HEK293 (cell line): ENCODE measurements around the gene LYPD5.

ENCODE experiments used
- KLF10 ChIP-seq: fragments of 450-650 bp; IDR thresholded peaks from 2 replicates; pipeline ENCODE4 v1.5.1; 2018; ENCODE audit warnings: missing biosample characterization, mild to moderate bottlenecking, missing genetic modification characterization
- MZF1 ChIP-seq: fragments of 450-650 bp; formaldehyde crosslinking; IDR thresholded peaks from 2 replicates; pipeline ENCODE4 v1.5.1; 2017; ENCODE audit warnings: missing biosample characterization, missing genetic modification characterization, borderline replicate concordance
- OSR2 ChIP-seq: fragments of 450-650 bp; formaldehyde crosslinking; IDR thresholded peaks from 2 replicates; pipeline ENCODE4 v1.5.1; 2016; ENCODE audit warnings: missing biosample characterization, missing genetic modification characterization
- SETDB1 ChIP-seq: IDR thresholded peaks from one replicate; pipeline ENCODE4 v1.6.1; 2017; ENCODE audit warnings: mild to moderate bottlenecking, low read length, moderate library complexity, mixed read lengths; ENCODE audit not compliant: insufficient read length
- ZBTB20 ChIP-seq: fragments of 450-650 bp; formaldehyde crosslinking; IDR thresholded peaks from 2 replicates; pipeline ENCODE4 v1.5.1; 2016; ENCODE audit warnings: missing biosample characterization, missing genetic modification characterization
- ZBTB8A ChIP-seq: fragments of 450-650 bp; formaldehyde crosslinking; IDR thresholded peaks from 2 replicates; pipeline ENCODE4 v1.5.1; 2016; ENCODE audit warnings: missing biosample characterization, missing genetic modification characterization
- ZFP69B ChIP-seq: fragments of 450-650 bp; formaldehyde crosslinking; IDR thresholded peaks from 2 replicates; pipeline ENCODE4 v1.5.1; 2016; ENCODE audit warnings: missing biosample characterization, missing genetic modification characterization
- ZNF121 ChIP-seq: fragments of 450-650 bp; formaldehyde crosslinking; IDR thresholded peaks from 2 replicates; pipeline ENCODE4 v1.5.1; 2016; ENCODE audit warnings: missing biosample characterization, missing genetic modification characterization
- ZNF132 ChIP-seq: fragments of 450-650 bp; formaldehyde crosslinking; IDR thresholded peaks from 2 replicates; pipeline ENCODE4 v1.5.1; 2017; ENCODE audit warnings: missing biosample characterization, missing genetic modification characterization, borderline replicate concordance
- ZNF138 ChIP-seq: fragments of 450-650 bp; formaldehyde crosslinking; IDR thresholded peaks from 2 replicates; pipeline ENCODE4 v1.5.1; 2016; ENCODE audit warnings: missing biosample characterization, missing genetic modification characterization, borderline replicate concordance
- ZNF16 ChIP-seq: fragments of 450-650 bp; formaldehyde crosslinking; IDR thresholded peaks from 2 replicates; pipeline ENCODE4 v1.5.1; 2016; ENCODE audit warnings: low read depth, missing biosample characterization, missing genetic modification characterization
- ZNF23 ChIP-seq: fragments of 450-650 bp; formaldehyde crosslinking; IDR thresholded peaks from 2 replicates; pipeline ENCODE4 v1.5.1; 2016; ENCODE audit warnings: missing biosample characterization, missing genetic modification characterization, borderline replicate concordance
- ZNF274 ChIP-seq, 2 experiments: fragments of 200-500 bp in 1 of 2; fragments of 450-650 bp in 1 of 2; sonication (Bioruptor generic) in 1 of 2; formaldehyde crosslinking in 1 of 2; IDR thresholded peaks; 2 replicates each; pipeline versions ENCODE4 v1.5.1 to v1.6.1; 2014 to 2016; ENCODE audit warnings: borderline replicate concordance in 1 of 2, inconsistent platforms in 1 of 2, low read length in 1 of 2, missing biosample characterization in 1 of 2, missing genetic modification characterization in 1 of 2
- ZNF48 ChIP-seq: fragments of 450-650 bp; formaldehyde crosslinking; IDR thresholded peaks from 2 replicates; pipeline ENCODE4 v1.5.1; 2016; ENCODE audit warnings: missing biosample characterization, missing genetic modification characterization
- ZNF501 ChIP-seq: fragments of 450-650 bp; formaldehyde crosslinking; IDR thresholded peaks from 2 replicates; pipeline ENCODE4 v1.5.1; 2016; ENCODE audit warnings: missing biosample characterization, missing genetic modification characterization
- ZNF548 ChIP-seq: fragments of 450-650 bp; formaldehyde crosslinking; IDR thresholded peaks from 2 replicates; pipeline ENCODE4 v1.5.1; 2016; ENCODE audit warnings: missing biosample characterization, missing genetic modification characterization
- ZNF561 ChIP-seq: fragments of 450-650 bp; IDR thresholded peaks from 2 replicates; pipeline ENCODE4 v1.5.1; 2018; ENCODE audit warnings: missing biosample characterization, missing genetic modification characterization, borderline replicate concordance
- ZNF626 ChIP-seq: fragments of 450-650 bp; sonication (Bioruptor Pico); formaldehyde crosslinking; IDR thresholded peaks from 2 replicates; pipeline ENCODE4 v1.5.1; 2018; ENCODE audit warnings: missing biosample characterization, missing genetic modification characterization, inconsistent platforms
- ZNF670 ChIP-seq: fragments of 450-650 bp; formaldehyde crosslinking; IDR thresholded peaks from 2 replicates; pipeline ENCODE4 v1.5.1; 2016; ENCODE audit warnings: missing biosample characterization, missing genetic modification characterization, low read depth
- TF ChIP-seq, protein P1 (sequence below): fragments of 450-650 bp; formaldehyde crosslinking; IDR thresholded peaks from 2 replicates; pipeline ENCODE4 v1.5.1; 2016; ENCODE audit warnings: missing biosample characterization, missing genetic modification characterization
- TF ChIP-seq, protein P2 (sequence below): fragments of 450-650 bp; formaldehyde crosslinking; IDR thresholded peaks from 2 replicates; pipeline ENCODE4 v1.5.1; 2016; ENCODE audit warnings: missing biosample characterization, missing genetic modification characterization
- TF ChIP-seq, protein P3 (sequence below): fragments of 450-650 bp; formaldehyde crosslinking; IDR thresholded peaks from 2 replicates; pipeline ENCODE4 v1.5.1; 2016; ENCODE audit warnings: missing biosample characterization, missing genetic modification characterization
- TF ChIP-seq, protein P4 (sequence below): fragments of 450-650 bp; formaldehyde crosslinking; IDR thresholded peaks from 2 replicates; pipeline ENCODE4 v1.5.1; 2016; ENCODE audit warnings: missing biosample characterization, missing genetic modification characterization, borderline replicate concordance
- TF ChIP-seq, protein P5 (sequence below): fragments of 450-650 bp; formaldehyde crosslinking; IDR thresholded peaks from 2 replicates; pipeline ENCODE4; 2016; ENCODE audit warnings: missing biosample characterization, missing genetic modification characterization

The LYPD5 gene

GRCh38 chr19:43755256-43755801 lies 46.9 kb downstream of the LYPD5 start (continued):
- TF ChIP-seq, protein P1, sequence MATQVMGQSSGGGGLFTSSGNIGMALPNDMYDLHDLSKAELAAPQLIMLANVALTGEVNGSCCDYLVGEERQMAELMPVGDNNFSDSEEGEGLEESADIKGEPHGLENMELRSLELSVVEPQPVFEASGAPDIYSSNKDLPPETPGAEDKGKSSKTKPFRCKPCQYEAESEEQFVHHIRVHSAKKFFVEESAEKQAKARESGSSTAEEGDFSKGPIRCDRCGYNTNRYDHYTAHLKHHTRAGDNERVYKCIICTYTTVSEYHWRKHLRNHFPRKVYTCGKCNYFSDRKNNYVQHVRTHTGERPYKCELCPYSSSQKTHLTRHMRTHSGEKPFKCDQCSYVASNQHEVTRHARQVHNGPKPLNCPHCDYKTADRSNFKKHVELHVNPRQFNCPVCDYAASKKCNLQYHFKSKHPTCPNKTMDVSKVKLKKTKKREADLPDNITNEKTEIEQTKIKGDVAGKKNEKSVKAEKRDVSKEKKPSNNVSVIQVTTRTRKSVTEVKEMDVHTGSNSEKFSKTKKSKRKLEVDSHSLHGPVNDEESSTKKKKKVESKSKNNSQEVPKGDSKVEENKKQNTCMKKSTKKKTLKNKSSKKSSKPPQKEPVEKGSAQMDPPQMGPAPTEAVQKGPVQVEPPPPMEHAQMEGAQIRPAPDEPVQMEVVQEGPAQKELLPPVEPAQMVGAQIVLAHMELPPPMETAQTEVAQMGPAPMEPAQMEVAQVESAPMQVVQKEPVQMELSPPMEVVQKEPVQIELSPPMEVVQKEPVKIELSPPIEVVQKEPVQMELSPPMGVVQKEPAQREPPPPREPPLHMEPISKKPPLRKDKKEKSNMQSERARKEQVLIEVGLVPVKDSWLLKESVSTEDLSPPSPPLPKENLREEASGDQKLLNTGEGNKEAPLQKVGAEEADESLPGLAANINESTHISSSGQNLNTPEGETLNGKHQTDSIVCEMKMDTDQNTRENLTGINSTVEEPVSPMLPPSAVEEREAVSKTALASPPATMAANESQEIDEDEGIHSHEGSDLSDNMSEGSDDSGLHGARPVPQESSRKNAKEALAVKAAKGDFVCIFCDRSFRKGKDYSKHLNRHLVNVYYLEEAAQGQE (tag by site-specific recombination) = peak; percentile 39; the same call in 1 of the 2 replicates
- TF ChIP-seq, protein P2, sequence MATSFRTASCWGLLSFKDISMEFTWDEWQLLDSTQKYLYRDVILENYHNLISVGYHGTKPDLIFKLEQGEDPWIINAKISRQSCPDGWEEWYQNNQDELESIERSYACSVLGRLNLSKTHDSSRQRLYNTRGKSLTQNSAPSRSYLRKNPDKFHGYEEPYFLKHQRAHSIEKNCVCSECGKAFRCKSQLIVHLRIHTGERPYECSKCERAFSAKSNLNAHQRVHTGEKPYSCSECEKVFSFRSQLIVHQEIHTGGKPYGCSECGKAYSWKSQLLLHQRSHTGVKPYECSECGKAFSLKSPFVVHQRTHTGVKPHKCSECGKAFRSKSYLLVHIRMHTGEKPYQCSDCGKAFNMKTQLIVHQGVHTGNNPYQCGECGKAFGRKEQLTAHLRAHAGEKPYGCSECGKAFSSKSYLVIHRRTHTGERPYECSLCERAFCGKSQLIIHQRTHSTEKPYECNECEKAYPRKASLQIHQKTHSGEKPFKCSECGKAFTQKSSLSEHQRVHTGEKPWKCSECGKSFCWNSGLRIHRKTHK (tag by site-specific recombination) = no peak
- TF ChIP-seq MZF1 (tag by site-specific recombination) (0 out of 2 replicates have a peak, but pooled peaks have one; percentile 3), ZNF548 (tag by site-specific recombination) (0 out of 2 replicates have a peak, but pooled peaks have one; percentile 24), ZNF23 (no peak), ZNF501 (tag by site-specific recombination) (peak; percentile 44; the same call in 1 of the 2 replicates), ZNF670 (no peak), OSR2 (tag by site-specific recombination) (no peak), ZNF561 (tag by site-specific recombination) (peak; percentile 53), ZNF274 (IDR thresholded peaks at IDR 0.05; ENCODE audit: low read length) (no peak), ZNF274 (tag by site-specific recombination; IDR thresholded peaks at IDR 0.05; ENCODE audit: borderline replicate concordance) (no peak), ZNF132 (no peak), ZFP69B (tag by site-specific recombination) (0 out of 2 replicates have a peak, but pooled peaks have one; percentile 16), ZBTB8A (tag by site-specific recombination) (no peak; the same call in 1 of the 2 replicates), ZNF626 (tag by site-specific recombination) (no peak), SETDB1 (no peak), ZNF121 (tag by site-specific recombination) (peak; percentile 34; the same call in 1 of the 2 replicates), KLF10 (tag by site-specific recombination) (no peak), ZNF138 (tag by site-specific recombination) (no peak), ZNF48 (no peak), ZBTB20 (tag by site-specific recombination) (0 out of 2 replicates have a peak, but pooled peaks have one; percentile 7), ZNF16 (tag by site-specific recombination) (0 out of 2 replicates have a peak, but pooled peaks have one; percentile 43)
- TF ChIP-seq, protein P3, sequence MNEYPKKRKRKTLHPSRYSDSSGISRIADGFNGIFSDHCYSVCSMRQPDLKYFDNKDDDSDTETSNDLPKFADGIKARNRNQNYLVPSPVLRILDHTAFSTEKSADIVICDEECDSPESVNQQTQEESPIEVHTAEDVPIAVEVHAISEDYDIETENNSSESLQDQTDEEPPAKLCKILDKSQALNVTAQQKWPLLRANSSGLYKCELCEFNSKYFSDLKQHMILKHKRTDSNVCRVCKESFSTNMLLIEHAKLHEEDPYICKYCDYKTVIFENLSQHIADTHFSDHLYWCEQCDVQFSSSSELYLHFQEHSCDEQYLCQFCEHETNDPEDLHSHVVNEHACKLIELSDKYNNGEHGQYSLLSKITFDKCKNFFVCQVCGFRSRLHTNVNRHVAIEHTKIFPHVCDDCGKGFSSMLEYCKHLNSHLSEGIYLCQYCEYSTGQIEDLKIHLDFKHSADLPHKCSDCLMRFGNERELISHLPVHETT (tag by site-specific recombination) = peak; percentile 30
- TF ChIP-seq, protein P4, sequence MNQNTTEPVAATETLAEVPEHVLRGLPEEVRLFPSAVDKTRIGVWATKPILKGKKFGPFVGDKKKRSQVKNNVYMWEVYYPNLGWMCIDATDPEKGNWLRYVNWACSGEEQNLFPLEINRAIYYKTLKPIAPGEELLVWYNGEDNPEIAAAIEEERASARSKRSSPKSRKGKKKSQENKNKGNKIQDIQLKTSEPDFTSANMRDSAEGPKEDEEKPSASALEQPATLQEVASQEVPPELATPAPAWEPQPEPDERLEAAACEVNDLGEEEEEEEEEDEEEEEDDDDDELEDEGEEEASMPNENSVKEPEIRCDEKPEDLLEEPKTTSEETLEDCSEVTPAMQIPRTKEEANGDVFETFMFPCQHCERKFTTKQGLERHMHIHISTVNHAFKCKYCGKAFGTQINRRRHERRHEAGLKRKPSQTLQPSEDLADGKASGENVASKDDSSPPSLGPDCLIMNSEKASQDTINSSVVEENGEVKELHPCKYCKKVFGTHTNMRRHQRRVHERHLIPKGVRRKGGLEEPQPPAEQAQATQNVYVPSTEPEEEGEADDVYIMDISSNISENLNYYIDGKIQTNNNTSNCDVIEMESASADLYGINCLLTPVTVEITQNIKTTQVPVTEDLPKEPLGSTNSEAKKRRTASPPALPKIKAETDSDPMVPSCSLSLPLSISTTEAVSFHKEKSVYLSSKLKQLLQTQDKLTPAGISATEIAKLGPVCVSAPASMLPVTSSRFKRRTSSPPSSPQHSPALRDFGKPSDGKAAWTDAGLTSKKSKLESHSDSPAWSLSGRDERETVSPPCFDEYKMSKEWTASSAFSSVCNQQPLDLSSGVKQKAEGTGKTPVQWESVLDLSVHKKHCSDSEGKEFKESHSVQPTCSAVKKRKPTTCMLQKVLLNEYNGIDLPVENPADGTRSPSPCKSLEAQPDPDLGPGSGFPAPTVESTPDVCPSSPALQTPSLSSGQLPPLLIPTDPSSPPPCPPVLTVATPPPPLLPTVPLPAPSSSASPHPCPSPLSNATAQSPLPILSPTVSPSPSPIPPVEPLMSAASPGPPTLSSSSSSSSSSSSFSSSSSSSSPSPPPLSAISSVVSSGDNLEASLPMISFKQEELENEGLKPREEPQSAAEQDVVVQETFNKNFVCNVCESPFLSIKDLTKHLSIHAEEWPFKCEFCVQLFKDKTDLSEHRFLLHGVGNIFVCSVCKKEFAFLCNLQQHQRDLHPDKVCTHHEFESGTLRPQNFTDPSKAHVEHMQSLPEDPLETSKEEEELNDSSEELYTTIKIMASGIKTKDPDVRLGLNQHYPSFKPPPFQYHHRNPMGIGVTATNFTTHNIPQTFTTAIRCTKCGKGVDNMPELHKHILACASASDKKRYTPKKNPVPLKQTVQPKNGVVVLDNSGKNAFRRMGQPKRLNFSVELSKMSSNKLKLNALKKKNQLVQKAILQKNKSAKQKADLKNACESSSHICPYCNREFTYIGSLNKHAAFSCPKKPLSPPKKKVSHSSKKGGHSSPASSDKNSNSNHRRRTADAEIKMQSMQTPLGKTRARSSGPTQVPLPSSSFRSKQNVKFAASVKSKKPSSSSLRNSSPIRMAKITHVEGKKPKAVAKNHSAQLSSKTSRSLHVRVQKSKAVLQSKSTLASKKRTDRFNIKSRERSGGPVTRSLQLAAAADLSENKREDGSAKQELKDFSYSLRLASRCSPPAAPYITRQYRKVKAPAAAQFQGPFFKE (tag by site-specific recombination) = no peak
- TF ChIP-seq, protein P5, sequence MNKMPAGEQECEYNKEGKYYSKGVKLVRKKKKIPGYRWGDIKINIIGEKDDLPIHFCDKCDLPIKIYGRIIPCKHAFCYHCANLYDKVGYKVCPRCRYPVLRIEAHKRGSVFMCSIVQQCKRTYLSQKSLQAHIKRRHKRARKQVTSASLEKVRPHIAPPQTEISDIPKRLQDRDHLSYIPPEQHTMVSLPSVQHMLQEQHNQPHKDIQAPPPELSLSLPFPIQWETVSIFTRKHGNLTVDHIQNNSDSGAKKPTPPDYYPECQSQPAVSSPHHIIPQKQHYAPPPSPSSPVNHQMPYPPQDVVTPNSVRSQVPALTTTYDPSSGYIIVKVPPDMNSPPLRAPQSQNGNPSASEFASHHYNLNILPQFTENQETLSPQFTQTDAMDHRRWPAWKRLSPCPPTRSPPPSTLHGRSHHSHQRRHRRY = no peak
